ENCODE data around the gene MYBPH. TPM values are rescaled to one million over a fixed set of nuclear protein-coding genes. Genes with fewer than 3 reads are reported as not detected.

MYBPH gene
- total RNA-seq, 1 experiment from 2014 or later, result 13.7 TPM

Other genes starting within 250 kb of the MYBPH start
- gene KLHL12, start 248.6 kb downstream of the MYBPH start, total RNA-seq (2014; rRNA removed), result 30.7 and 35.6 TPM in 2 replicates
- 95.3 and 102 TPM in 2 replicates for gene ADIPOR1, start 217.5 kb downstream of the MYBPH start, total RNA-seq (2014; rRNA removed)
- gene CYB5R1, start 208.6 kb downstream of the MYBPH start, total RNA-seq (2014; rRNA removed), result 84.9 and 114 TPM in 2 replicates
- gene TMEM183A, start 168.5 kb downstream of the MYBPH start, total RNA-seq (2014; rRNA removed), result 67.0 and 73.5 TPM in 2 replicates
- gene PPFIA4, start 149.3 kb downstream of the MYBPH start, total RNA-seq (2014; rRNA removed), result 24.1 and 33.2 TPM in 2 replicates
- 0.13 and 5.7 TPM in 2 replicates for gene MYOG, start 89.8 kb downstream of the MYBPH start, total RNA-seq (2014; rRNA removed)
- gene ADORA1, start 48.1 kb downstream of the MYBPH start, total RNA-seq (2014; rRNA removed), result 9.7 and 19.1 TPM in 2 replicates
- 0.17 TPM in 1 of 2 replicates, not detected in the other for gene CHI3L1, start 10.9 kb upstream of the MYBPH start, total RNA-seq (2014; rRNA removed)
- gene CHIT1, start 53.8 kb upstream of the MYBPH start, total RNA-seq (2014; rRNA removed), result 2.4 and 3.9 TPM in 2 replicates
- gene BTG2, start 129.7 kb upstream of the MYBPH start, total RNA-seq (2014; rRNA removed), result 19.0 and 30.4 TPM in 2 replicates
- gene FMOD, start 175.3 kb upstream of the MYBPH start, total RNA-seq (2014; rRNA removed), result 3.0 and 3.1 TPM in 2 replicates